Uterus (tissue), 2 donors: ENCODE measurements around the gene MXRA7.

Experiments
- CTCF ChIP-seq, 4 experiments: fragments of 200-600 bp in 2 of 4; fragments of 450-650 bp in 2 of 4; sonication (generic) in 2 of 4; IDR thresholded peaks; one replicate each; pipeline ENCODE4 v1.5.1; 2016 to 2019; ENCODE audit warnings: antibody characterized with exemption in 4 of 4, mild to moderate bottlenecking in 2 of 4, moderate library complexity in 1 of 4
- POLR2A ChIP-seq, 2 donors: fragments of 450-650 bp; IDR thresholded peaks; one replicate each; pipeline ENCODE4 v1.6.1; 2016; ENCODE audit warnings: antibody characterized with exemption in 2 of 2, mild to moderate bottlenecking in 1 of 2, moderate library complexity in 1 of 2

GRCh38 chr17:76671912-76672262, 38.9 kb downstream of the MXRA7 start:
- TF ChIP-seq CTCF (IDR thresholded peaks at IDR 0.05) = peak in 1 of 4 experiments; percentile 17
- peak; percentile 10 to 64 for TF ChIP-seq POLR2A (IDR thresholded peaks at IDR 0.05)
